Measurements from ENCODE around the gene MAB21L2.
"Not testable (repeated sequence)": the region's sequence is repeated elsewhere in the genome, so short reads cannot be mapped to it uniquely, and the experiment has no call there.

Gene MAB21L2

GRCh38 chr4:150582146-150582872, at the start of gene MAB21L2:
Gene MAB21L2 (plus strand): TSS chr4:150582151. CDS start chr4:150583030, 879 bp downstream.
- H3K4me2 ChIP-seq = no peak within 1 kb of the TSS
- H3K4me3 ChIP-seq = no peak within 1 kb of the TSS
- H4K20me1 ChIP-seq = no peaks in the 10 kb centered on the region
- peaks cover 22 to 34% (median 31%) of the 10 kb centered on the region in 11 experiments; a peak in 21 of 22 replicates for H3K36me3 ChIP-seq
- TF ChIP-seq Cebpa-rat (IDR thresholded peaks at IDR 0.05) = no peak
- H3K9ac ChIP-seq = no peak within 1 kb of the TSS
- H3K9me3 ChIP-seq (replicated peaks in 1 of 11) = peaks cover 32 to 45% (median 35%) of the 10 kb centered on the region in 11 experiments
- no peak within 1 kb of the TSS for H3K27ac ChIP-seq
- H3K27me3 ChIP-seq = no peaks in the 10 kb centered on the region
- no peaks in the 10 kb centered on the region for H3K4me1 ChIP-seq

GRCh38 chr4:150533673-150534072, 48.3 kb upstream of the MAB21L2 start:
- H3K4me3 ChIP-seq = no peak overlapping the region
- no peak overlapping the region for H3K4me2 ChIP-seq
- no peak overlapping the region for H3K27ac ChIP-seq
- H3K9ac ChIP-seq = no peak overlapping the region
- no peak for TF ChIP-seq Cebpa-rat (IDR thresholded peaks at IDR 0.05)
- no peaks in the 10 kb centered on the region for H3K27me3 ChIP-seq
- H4K20me1 ChIP-seq = no peaks in the 10 kb centered on the region
- H3K36me3 ChIP-seq = no peaks in the 10 kb centered on the region
- no peaks in the 10 kb centered on the region for H3K4me1 ChIP-seq
- no peaks in the 10 kb centered on the region for H3K9me3 ChIP-seq (replicated peaks in 1 of 11)

- Histone ChIP-seq H3K27me3 (no peaks in the 10 kb centered on the region), H3K4me1 (no peaks in the 10 kb centered on the region), H3K27ac (no peak overlapping the region), H3K9me3 (replicated peaks in 1 of 11) (no peaks in the 10 kb centered on the region), H3K9ac (no peak overlapping the region), H3K36me3 (no peaks in the 10 kb centered on the region), H3K4me3 (no peak overlapping the region), H3K4me2 (no peak overlapping the region), H4K20me1 (no peaks in the 10 kb centered on the region)
- no peak for TF ChIP-seq Cebpa-rat (IDR thresholded peaks at IDR 0.05)
These were observed 47.1 kb upstream of the MAB21L2 start for GRCh38 chr4:150534818-150535217.

- not testable (repeated sequence) for H4K20me1 ChIP-seq; H3K27ac ChIP-seq; H3K9me3 ChIP-seq (replicated peaks in 1 of 11); H3K9ac ChIP-seq; H3K27me3 ChIP-seq; H3K4me3 ChIP-seq; H3K4me1 ChIP-seq; H3K4me2 ChIP-seq; H3K36me3 ChIP-seq
These were observed 44.0 kb upstream of the MAB21L2 start for GRCh38 chr4:150537911-150538310.

GRCh38 chr4:150540536-150540935, 41.4 kb upstream of the MAB21L2 start:
- no peaks in the 10 kb centered on the region for H3K27me3 ChIP-seq
- TF ChIP-seq Cebpa-rat (IDR thresholded peaks at IDR 0.05) = no peak
- no peak overlapping the region for H3K27ac ChIP-seq

GRCh38 chr4:150540959-150541360, 41.0 kb upstream of the MAB21L2 start:
- no peaks in the 10 kb centered on the region for H3K36me3 ChIP-seq
- H3K4me2 ChIP-seq = no peak overlapping the region
- no peaks in the 10 kb centered on the region for H3K4me1 ChIP-seq
- H3K27ac ChIP-seq = no peak overlapping the region
- no peaks in the 10 kb centered on the region for H4K20me1 ChIP-seq
- H3K9me3 ChIP-seq (replicated peaks in 1 of 11) = no peaks in the 10 kb centered on the region
- no peak overlapping the region for H3K9ac ChIP-seq
- TF ChIP-seq Cebpa-rat (IDR thresholded peaks at IDR 0.05) = no peak
- H3K4me3 ChIP-seq = no peak overlapping the region
- no peaks in the 10 kb centered on the region for H3K27me3 ChIP-seq

More at GRCh38 chr4:150540536-150540935, 41.4 kb upstream of the MAB21L2 start:
- Histone ChIP-seq H4K20me1 (no peaks in the 10 kb centered on the region), H3K4me2 (no peak overlapping the region), H3K4me1 (no peaks in the 10 kb centered on the region), H3K9ac (no peak overlapping the region), H3K9me3 (replicated peaks in 1 of 11) (no peaks in the 10 kb centered on the region), H3K4me3 (no peak overlapping the region), H3K36me3 (no peaks in the 10 kb centered on the region)

- H3K4me1 ChIP-seq = no peaks in the 10 kb centered on the region
- H4K20me1 ChIP-seq = no peaks in the 10 kb centered on the region
- no peak overlapping the region for H3K4me2 ChIP-seq
- no peak overlapping the region for H3K4me3 ChIP-seq
- no peaks in the 10 kb centered on the region for H3K27me3 ChIP-seq
- H3K36me3 ChIP-seq = no peaks in the 10 kb centered on the region
- no peaks in the 10 kb centered on the region for H3K9me3 ChIP-seq (replicated peaks in 1 of 11)
- H3K27ac ChIP-seq = no peak overlapping the region
- no peak overlapping the region for H3K9ac ChIP-seq
- TF ChIP-seq Cebpa-rat (IDR thresholded peaks at IDR 0.05) = no peak
These were observed 40.3 kb upstream of the MAB21L2 start for GRCh38 chr4:150541681-150542080.

GRCh38 chr4:150543042-150543441, 38.9 kb upstream of the MAB21L2 start:
- Histone ChIP-seq H3K27ac (no peak overlapping the region), H3K4me2 (no peak overlapping the region), H3K9ac (no peak overlapping the region), H3K27me3 (no peaks in the 10 kb centered on the region), H3K4me1 (no peaks in the 10 kb centered on the region), H4K20me1 (no peaks in the 10 kb centered on the region), H3K9me3 (replicated peaks in 1 of 11) (no peaks in the 10 kb centered on the region), H3K36me3 (no peaks in the 10 kb centered on the region), H3K4me3 (no peak overlapping the region)
- TF ChIP-seq Cebpa-rat (IDR thresholded peaks at IDR 0.05) = no peak

- no peak overlapping the region for H3K4me3 ChIP-seq
- no peak for TF ChIP-seq Cebpa-rat (IDR thresholded peaks at IDR 0.05)
- no peak overlapping the region for H3K27ac ChIP-seq
- no peaks in the 10 kb centered on the region for H3K36me3 ChIP-seq
- no peaks in the 10 kb centered on the region for H3K4me1 ChIP-seq
- H3K9ac ChIP-seq = no peak overlapping the region
- no peaks in the 10 kb centered on the region for H3K9me3 ChIP-seq (replicated peaks in 1 of 11)
- H4K20me1 ChIP-seq = no peaks in the 10 kb centered on the region
- no peak overlapping the region for H3K4me2 ChIP-seq
- no peaks in the 10 kb centered on the region for H3K27me3 ChIP-seq
These were observed 35.7 kb upstream of the MAB21L2 start for GRCh38 chr4:150546286-150546685.

GRCh38 chr4:150547154-150547838, 34.7 kb upstream of the MAB21L2 start:
- Histone ChIP-seq H4K20me1 (no peaks in the 10 kb centered on the region), H3K9me3 (replicated peaks in 1 of 11) (no peaks in the 10 kb centered on the region), H3K4me1 (no peaks in the 10 kb centered on the region), H3K27ac (no peak overlapping the region), H3K36me3 (no peaks in the 10 kb centered on the region), H3K9ac (no peak overlapping the region), H3K27me3 (no peaks in the 10 kb centered on the region), H3K4me3 (no peak overlapping the region), H3K4me2 (no peak overlapping the region)
- TF ChIP-seq Cebpa-rat (IDR thresholded peaks at IDR 0.05) = no peak

- H4K20me1 ChIP-seq; H3K4me1 ChIP-seq; H3K27ac ChIP-seq; H3K9ac ChIP-seq; H3K4me2 ChIP-seq; H3K4me3 ChIP-seq; H3K27me3 ChIP-seq; H3K36me3 ChIP-seq; H3K9me3 ChIP-seq (replicated peaks in 1 of 11): not testable (repeated sequence)
These were observed 24.1 kb upstream of the MAB21L2 start for GRCh38 chr4:150557811-150558210.

All from BLaER1 treated with 17β-estradiol and CSF1 and Interleukin-3, amounts not matched to agents 10 nM and 100 nM (cell line).